HepG2 (cell line): ENCODE results near the gene ST6GALNAC4. TPM values are rescaled to one million over a fixed set of nuclear protein-coding genes. Genes with fewer than 3 reads are reported as not detected.

Experiments
- AGO1 ChIP-seq: fragments of 200-400 bp; formaldehyde crosslinking; IDR thresholded peaks from 2 replicates; pipeline ENCODE4 v1.6.1; 2017; ENCODE audit warnings: mild to moderate bottlenecking, low read depth, low read length, moderate library complexity; ENCODE audit not compliant: poor library complexity, severe bottlenecking
- KDM5A ChIP-seq: fragments of 200-600 bp; sonication (generic); IDR thresholded peaks from 2 replicates; pipeline ENCODE4 v1.7.0; 2018; ENCODE audit warnings: antibody characterized with exemption, mild to moderate bottlenecking, low read length, borderline replicate concordance
- KLF12 ChIP-seq: sonication (generic); formaldehyde crosslinking; IDR thresholded peaks from 2 replicates; pipeline ENCODE4 v1.4.0; 2020; ENCODE audit warnings: missing genetic modification reagents, borderline replicate concordance
- MYC ChIP-seq: sonication (generic); formaldehyde crosslinking; IDR thresholded peaks from 2 replicates; pipeline ENCODE4 v1.9.0; 2021; ENCODE audit warnings: missing genetic modification reagents, borderline replicate concordance
- NFYC ChIP-seq: IDR thresholded peaks from 2 replicates; pipeline ENCODE4 v1.6.1; 2016; ENCODE audit warnings: missing genetic modification reagents, missing compliant biosample characterization
- NRL ChIP-seq: sonication (generic); formaldehyde crosslinking; IDR thresholded peaks from 2 replicates; pipeline ENCODE4 v1.5.0; 2020; ENCODE audit warnings: missing genetic modification reagents, mild to moderate bottlenecking, moderate library complexity, borderline replicate concordance
- PAF1 ChIP-seq: IDR thresholded peaks from 2 replicates; pipeline ENCODE4 v1.6.1; 2016; ENCODE audit warnings: missing genetic modification reagents, missing compliant biosample characterization
- PHF20 ChIP-seq: sonication (generic); formaldehyde crosslinking; IDR thresholded peaks from 2 replicates; pipeline ENCODE4 v1.5.0; 2020; ENCODE audit warnings: mild to moderate bottlenecking, missing genetic modification reagents
- PTBP1 ChIP-seq: fragments of 200-400 bp; formaldehyde crosslinking; IDR thresholded peaks from 2 replicates; pipeline ENCODE4 v1.6.1; 2018; ENCODE audit warnings: low read length, low read depth; ENCODE audit not compliant: poor library complexity, severe bottlenecking
- REPIN1 ChIP-seq: sonication (generic); formaldehyde crosslinking; IDR thresholded peaks from 2 replicates; pipeline ENCODE4 v1.8.0; 2022; ENCODE audit warnings: missing genetic modification reagents, low read depth, mild to moderate bottlenecking, borderline replicate concordance
- SP140L ChIP-seq: sonication (generic); formaldehyde crosslinking; IDR thresholded peaks from 2 replicates; pipeline ENCODE4 v1.4.0; 2020; ENCODE audit warnings: missing genetic modification reagents, borderline replicate concordance
- TMF1 ChIP-seq: sonication (generic); formaldehyde crosslinking; IDR thresholded peaks from 2 replicates; pipeline ENCODE4 v1.8.1; 2022; ENCODE audit warnings: low read depth, missing genetic modification reagents
- U2AF1 ChIP-seq: fragments of 200-400 bp; formaldehyde crosslinking; optimal IDR thresholded peaks from 2 replicates; pipeline ENCODE3; 2017; ENCODE audit warnings: mild to moderate bottlenecking, low read depth, low read length
- ZBTB3 ChIP-seq: sonication (generic); formaldehyde crosslinking; IDR thresholded peaks from 2 replicates; pipeline ENCODE4 v1.4.0; 2020; ENCODE audit warnings: low read depth, mild to moderate bottlenecking, moderate library complexity, missing genetic modification reagents, borderline replicate concordance
- ZNF3 ChIP-seq: IDR thresholded peaks from 2 replicates; pipeline ENCODE4 v1.7.0; 2017; ENCODE audit warnings: inconsistent platforms
- ZNF737 ChIP-seq: sonication (generic); formaldehyde crosslinking; IDR thresholded peaks from 2 replicates; pipeline ENCODE4 v1.5.0; 2020; ENCODE audit warnings: missing genetic modification reagents, mild to moderate bottlenecking, borderline replicate concordance
- polyA plus RNA-seq, 8 experiments: library from polyadenylated mRNA; depleted of rRNA in 3 of 8; stranded (reverse) in 7 of 8; unstranded in 1 of 8; fragments of >200 nt; fragmentation: Illumina TruSeq in 4 of 8; extraction: Trizol in 4 of 8; gene quantifications; 2 replicates each; pipeline versions ENCODE4 v1.2.1 to v1.2.3, GENCODE V29; 2011 to 2016; ENCODE audit warnings: low read depth in 4 of 8, missing spikeins in 1 of 8, mixed read lengths in 1 of 8; ENCODE audit not compliant: insufficient read depth in 1 of 8
- total RNA-seq, 5 experiments: library from RNA; depleted of rRNA; stranded (reverse); fragments of >200 nt; fragmentation: Illumina TruSeq; extraction: Trizol; gene quantifications; 2 replicates each; pipeline ENCODE4 v1.2.3, GENCODE V29; 2016; ENCODE audit warnings: low read depth in 1 of 5
- TF ChIP-seq, protein P1 (sequence below), 2 experiments: fragments of 450-650 bp in 1 of 2; sonication (generic) in 1 of 2; formaldehyde crosslinking; IDR thresholded peaks; 2 replicates each; pipeline versions ENCODE4 v1.5.0 to v1.8.0; 2020 to 2022; ENCODE audit warnings: mild to moderate bottlenecking in 1 of 2, missing genetic modification reagents in 1 of 2
- TF ChIP-seq, protein P2 (sequence below): sonication (generic); formaldehyde crosslinking; IDR thresholded peaks from 2 replicates; pipeline ENCODE4 v1.4.0; 2020; ENCODE audit warnings: missing genetic modification reagents
- TF ChIP-seq, protein P3 (sequence below): sonication (generic); formaldehyde crosslinking; conservative IDR thresholded peaks from 2 replicates; pipeline ENCODE4 v1.4.0; 2020; ENCODE audit warnings: missing genetic modification reagents
- TF ChIP-seq, protein P4 (sequence below): sonication (generic); formaldehyde crosslinking; IDR thresholded peaks from 2 replicates; pipeline ENCODE4 v1.4.0; 2020; ENCODE audit warnings: mild to moderate bottlenecking, missing genetic modification reagents

The ST6GALNAC4 gene
- total and polyA plus RNA-seq, 2 of the 13 experiments (the other 11 are each of a cell fraction or from before 2014, with no cell fraction given) = 18.8 to 27.7 TPM

DNA sequence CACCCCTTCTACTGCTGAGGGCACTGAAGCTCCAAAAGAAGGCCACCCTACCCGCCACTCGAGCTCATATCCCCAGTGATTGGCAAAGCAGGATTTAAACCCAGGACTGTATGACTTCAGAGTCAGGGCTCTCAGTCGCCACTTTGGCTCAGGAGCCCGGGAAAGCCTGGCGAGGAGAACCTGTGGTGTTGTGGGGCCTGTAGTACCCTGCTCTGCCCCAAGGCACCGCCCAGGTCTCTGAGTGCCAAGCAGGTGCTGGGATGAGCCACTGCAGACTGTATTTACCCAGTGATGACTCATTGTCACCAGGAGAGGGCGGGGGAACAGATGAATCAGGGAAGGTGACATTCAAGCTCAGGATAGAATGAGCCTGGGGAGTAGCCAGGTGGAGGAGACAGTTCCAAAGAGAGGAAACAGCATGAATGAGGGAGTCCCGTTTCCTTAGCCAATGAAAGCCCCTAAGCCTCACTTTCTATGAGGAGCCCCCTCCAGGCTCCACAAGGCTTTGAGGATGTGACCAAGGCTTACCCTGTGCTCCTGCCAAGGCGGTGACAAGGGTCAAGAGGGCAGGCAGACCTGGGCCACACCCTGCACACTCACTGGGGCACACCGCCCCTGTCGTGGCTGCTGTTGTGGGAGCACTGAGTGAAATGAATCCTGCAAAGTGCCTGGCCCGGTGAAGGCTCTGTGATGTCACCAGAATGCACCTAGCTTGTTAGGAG is 38.6 kb upstream of the ST6GALNAC4 start (continued):
- TF ChIP-seq PAF1 (CRISPR knock-in tag) (no peak), NFYC (CRISPR knock-in tag) (no peak), MYC (CRISPR knock-in tag) (no peak; the same call in 1 of the 2 replicates), NRL (CRISPR knock-in tag) (no peak), KLF12 (no peak), U2AF1 (no peak), ZBTB3 (CRISPR knock-in tag) (peak; percentile 35; the same call in 1 of the 2 replicates), REPIN1 (CRISPR knock-in tag) (peak; percentile 66), TMF1 (CRISPR knock-in tag) (no peak), AGO1 (no peak), PHF20 (CRISPR knock-in tag) (no peak), KDM5A (no peak), ZNF3 (CRISPR knock-in tag) (no peak), SP140L (no peak), PTBP1 (no peak), ZNF737 (CRISPR knock-in tag) (no peak)
- TF ChIP-seq, protein P1, sequence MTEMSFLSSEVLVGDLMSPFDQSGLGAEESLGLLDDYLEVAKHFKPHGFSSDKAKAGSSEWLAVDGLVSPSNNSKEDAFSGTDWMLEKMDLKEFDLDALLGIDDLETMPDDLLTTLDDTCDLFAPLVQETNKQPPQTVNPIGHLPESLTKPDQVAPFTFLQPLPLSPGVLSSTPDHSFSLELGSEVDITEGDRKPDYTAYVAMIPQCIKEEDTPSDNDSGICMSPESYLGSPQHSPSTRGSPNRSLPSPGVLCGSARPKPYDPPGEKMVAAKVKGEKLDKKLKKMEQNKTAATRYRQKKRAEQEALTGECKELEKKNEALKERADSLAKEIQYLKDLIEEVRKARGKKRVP (CRISPR knock-in tag; IDR thresholded peaks at IDR 0.05) = peak in 1 of 2 experiments; percentile 39; a peak in 1 of 4 replicates
- TF ChIP-seq, protein P2, sequence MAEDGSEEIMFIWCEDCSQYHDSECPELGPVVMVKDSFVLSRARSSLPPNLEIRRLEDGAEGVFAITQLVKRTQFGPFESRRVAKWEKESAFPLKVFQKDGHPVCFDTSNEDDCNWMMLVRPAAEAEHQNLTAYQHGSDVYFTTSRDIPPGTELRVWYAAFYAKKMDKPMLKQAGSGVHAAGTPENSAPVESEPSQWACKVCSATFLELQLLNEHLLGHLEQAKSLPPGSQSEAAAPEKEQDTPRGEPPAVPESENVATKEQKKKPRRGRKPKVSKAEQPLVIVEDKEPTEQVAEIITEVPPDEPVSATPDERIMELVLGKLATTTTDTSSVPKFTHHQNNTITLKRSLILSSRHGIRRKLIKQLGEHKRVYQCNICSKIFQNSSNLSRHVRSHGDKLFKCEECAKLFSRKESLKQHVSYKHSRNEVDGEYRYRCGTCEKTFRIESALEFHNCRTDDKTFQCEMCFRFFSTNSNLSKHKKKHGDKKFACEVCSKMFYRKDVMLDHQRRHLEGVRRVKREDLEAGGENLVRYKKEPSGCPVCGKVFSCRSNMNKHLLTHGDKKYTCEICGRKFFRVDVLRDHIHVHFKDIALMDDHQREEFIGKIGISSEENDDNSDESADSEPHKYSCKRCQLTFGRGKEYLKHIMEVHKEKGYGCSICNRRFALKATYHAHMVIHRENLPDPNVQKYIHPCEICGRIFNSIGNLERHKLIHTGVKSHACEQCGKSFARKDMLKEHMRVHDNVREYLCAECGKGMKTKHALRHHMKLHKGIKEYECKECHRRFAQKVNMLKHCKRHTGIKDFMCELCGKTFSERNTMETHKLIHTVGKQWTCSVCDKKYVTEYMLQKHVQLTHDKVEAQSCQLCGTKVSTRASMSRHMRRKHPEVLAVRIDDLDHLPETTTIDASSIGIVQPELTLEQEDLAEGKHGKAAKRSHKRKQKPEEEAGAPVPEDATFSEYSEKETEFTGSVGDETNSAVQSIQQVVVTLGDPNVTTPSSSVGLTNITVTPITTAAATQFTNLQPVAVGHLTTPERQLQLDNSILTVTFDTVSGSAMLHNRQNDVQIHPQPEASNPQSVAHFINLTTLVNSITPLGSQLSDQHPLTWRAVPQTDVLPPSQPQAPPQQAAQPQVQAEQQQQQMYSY (CRISPR knock-in tag) = peak; percentile 31; the same call in 1 of the 2 replicates
- TF ChIP-seq, protein P3, sequence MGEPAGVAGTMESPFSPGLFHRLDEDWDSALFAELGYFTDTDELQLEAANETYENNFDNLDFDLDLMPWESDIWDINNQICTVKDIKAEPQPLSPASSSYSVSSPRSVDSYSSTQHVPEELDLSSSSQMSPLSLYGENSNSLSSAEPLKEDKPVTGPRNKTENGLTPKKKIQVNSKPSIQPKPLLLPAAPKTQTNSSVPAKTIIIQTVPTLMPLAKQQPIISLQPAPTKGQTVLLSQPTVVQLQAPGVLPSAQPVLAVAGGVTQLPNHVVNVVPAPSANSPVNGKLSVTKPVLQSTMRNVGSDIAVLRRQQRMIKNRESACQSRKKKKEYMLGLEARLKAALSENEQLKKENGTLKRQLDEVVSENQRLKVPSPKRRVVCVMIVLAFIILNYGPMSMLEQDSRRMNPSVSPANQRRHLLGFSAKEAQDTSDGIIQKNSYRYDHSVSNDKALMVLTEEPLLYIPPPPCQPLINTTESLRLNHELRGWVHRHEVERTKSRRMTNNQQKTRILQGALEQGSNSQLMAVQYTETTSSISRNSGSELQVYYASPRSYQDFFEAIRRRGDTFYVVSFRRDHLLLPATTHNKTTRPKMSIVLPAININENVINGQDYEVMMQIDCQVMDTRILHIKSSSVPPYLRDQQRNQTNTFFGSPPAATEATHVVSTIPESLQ (CRISPR knock-in tag) = no peak
- TF ChIP-seq, protein P4, sequence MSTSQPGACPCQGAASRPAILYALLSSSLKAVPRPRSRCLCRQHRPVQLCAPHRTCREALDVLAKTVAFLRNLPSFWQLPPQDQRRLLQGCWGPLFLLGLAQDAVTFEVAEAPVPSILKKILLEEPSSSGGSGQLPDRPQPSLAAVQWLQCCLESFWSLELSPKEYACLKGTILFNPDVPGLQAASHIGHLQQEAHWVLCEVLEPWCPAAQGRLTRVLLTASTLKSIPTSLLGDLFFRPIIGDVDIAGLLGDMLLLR = no peak
